IPS-15b (cell line): ENCODE measurements around the gene INPP4A.

Experiments used
- H3K27me3 ChIP-seq: one replicate; pipeline ENCODE4 v1.6.1; 2013; ENCODE audit warnings: low read length; ENCODE audit not compliant: control insufficient read depth, insufficient read depth
- H3K36me3 ChIP-seq: one replicate; pipeline ENCODE4 v1.6.1; 2013; ENCODE audit warnings: low read length; ENCODE audit not compliant: control insufficient read depth, insufficient read depth
- H3K4me1 ChIP-seq: one replicate; pipeline ENCODE4 v1.6.1; 2013; ENCODE audit warnings: mild to moderate bottlenecking, low read length; ENCODE audit not compliant: control insufficient read depth, insufficient read depth
- H3K4me3 ChIP-seq: one replicate; pipeline ENCODE4 v1.5.1; 2013; ENCODE audit warnings: low read depth, low read length
- H3K9ac ChIP-seq: one replicate; pipeline ENCODE4 v1.6.1; 2013; ENCODE audit warnings: low read depth, mild to moderate bottlenecking, low read length
- H3K9me3 ChIP-seq: one replicate; pipeline ENCODE4 v1.6.1; 2013; ENCODE audit warnings: mild to moderate bottlenecking, low read length; ENCODE audit not compliant: control insufficient read depth, insufficient read depth

Gene INPP4A

GRCh38 chr2:98483257-98483861, 38.7 kb downstream of the INPP4A start:
- H3K9ac ChIP-seq: no peak overlapping the region
- H3K27me3 ChIP-seq: no peaks in the 10 kb centered on the region
- peaks cover 23% of the 10 kb centered on the region for H3K4me1 ChIP-seq
- H3K9me3 ChIP-seq: no peaks in the 10 kb centered on the region
- H3K4me3 ChIP-seq: no peak overlapping the region
- H3K36me3 ChIP-seq: no peaks in the 10 kb centered on the region

GRCh38 chr2:98484121-98484557, 39.5 kb downstream of the INPP4A start:
- Histone ChIP-seq H3K36me3 (no peaks in the 10 kb centered on the region), H3K4me1 (peaks cover 23% of the 10 kb centered on the region), H3K9me3 (no peaks in the 10 kb centered on the region), H3K27me3 (no peaks in the 10 kb centered on the region), H3K4me3 (no peak overlapping the region), H3K9ac (no peak overlapping the region)

- H3K9ac ChIP-seq: no peak overlapping the region
- H3K36me3 ChIP-seq: no peaks in the 10 kb centered on the region
- H3K27me3 ChIP-seq: no peaks in the 10 kb centered on the region
- H3K4me3 ChIP-seq: no peak overlapping the region
- no peaks in the 10 kb centered on the region for H3K9me3 ChIP-seq
- peaks cover 23% of the 10 kb centered on the region for H3K4me1 ChIP-seq
Measured at GRCh38 chr2:98484652-98485452, 40.2 kb downstream of the INPP4A start.

GRCh38 chr2:98485453-98485755, 40.7 kb downstream of the INPP4A start:
- no peaks in the 10 kb centered on the region for H3K9me3 ChIP-seq
- no peaks in the 10 kb centered on the region for H3K27me3 ChIP-seq
- no peak overlapping the region for H3K4me3 ChIP-seq
- H3K36me3 ChIP-seq: peaks cover 2% of the 10 kb centered on the region
- no peak overlapping the region for H3K9ac ChIP-seq
- peaks cover 23% of the 10 kb centered on the region for H3K4me1 ChIP-seq

GRCh38 chr2:98486374-98486981, 41.8 kb downstream of the INPP4A start:
- Histone ChIP-seq H3K4me1 (peaks cover 23% of the 10 kb centered on the region), H3K4me3 (no peak overlapping the region), H3K27me3 (no peaks in the 10 kb centered on the region), H3K9ac (no peak overlapping the region), H3K36me3 (peaks cover 2% of the 10 kb centered on the region), H3K9me3 (no peaks in the 10 kb centered on the region)

- peaks cover 23% of the 10 kb centered on the region for H3K4me1 ChIP-seq
- H3K9ac ChIP-seq: no peak overlapping the region
- no peaks in the 10 kb centered on the region for H3K27me3 ChIP-seq
- no peaks in the 10 kb centered on the region for H3K9me3 ChIP-seq
- H3K4me3 ChIP-seq: no peak overlapping the region
- peaks cover 2% of the 10 kb centered on the region for H3K36me3 ChIP-seq
Measured at GRCh38 chr2:98487101-98487805, 42.6 kb downstream of the INPP4A start.

- Histone ChIP-seq H3K4me1 (peaks cover 23% of the 10 kb centered on the region), H3K27me3 (no peaks in the 10 kb centered on the region), H3K9ac (no peak overlapping the region), H3K36me3 (peaks cover 2% of the 10 kb centered on the region), H3K9me3 (no peaks in the 10 kb centered on the region), H3K4me3 (no peak overlapping the region)
Measured at GRCh38 chr2:98487806-98488189, 43.1 kb downstream of the INPP4A start.

- H3K9me3 ChIP-seq: no peaks in the 10 kb centered on the region
- H3K4me1 ChIP-seq: peaks cover 23% of the 10 kb centered on the region
- H3K9ac ChIP-seq: no peak overlapping the region
- no peaks in the 10 kb centered on the region for H3K27me3 ChIP-seq
- no peak overlapping the region for H3K4me3 ChIP-seq
- H3K36me3 ChIP-seq: peaks cover 2% of the 10 kb centered on the region
Measured at GRCh38 chr2:98488252-98488651, 43.6 kb downstream of the INPP4A start.

GRCh38 chr2:98489486-98489885, 44.8 kb downstream of the INPP4A start:
- no peaks in the 10 kb centered on the region for H3K9me3 ChIP-seq
- no peak overlapping the region for H3K4me3 ChIP-seq
- H3K9ac ChIP-seq: no peak overlapping the region
- no peaks in the 10 kb centered on the region for H3K27me3 ChIP-seq
- H3K36me3 ChIP-seq: peaks cover 2% of the 10 kb centered on the region
- peaks cover 22% of the 10 kb centered on the region for H3K4me1 ChIP-seq

GRCh38 chr2:98489971-98490962, 45.6 kb downstream of the INPP4A start:
- Histone ChIP-seq H3K9me3 (no peaks in the 10 kb centered on the region), H3K9ac (no peak overlapping the region), H3K27me3 (no peaks in the 10 kb centered on the region), H3K4me1 (peaks cover 15% of the 10 kb centered on the region), H3K4me3 (no peak overlapping the region), H3K36me3 (peaks cover 2% of the 10 kb centered on the region)

- Histone ChIP-seq H3K4me1 (peaks cover 3% of the 10 kb centered on the region), H3K27me3 (no peaks in the 10 kb centered on the region), H3K9ac (no peak overlapping the region)
Measured at GRCh38 chr2:98492441-98492840, 47.8 kb downstream of the INPP4A start.

More at GRCh38 chr2:98492441-98492840, 47.8 kb downstream of the INPP4A start:
- Histone ChIP-seq H3K4me3 (no peak overlapping the region), H3K9me3 (no peaks in the 10 kb centered on the region), H3K36me3 (peaks cover 2% of the 10 kb centered on the region)
